Activated T-cell treated with anti-CD3 and anti-CD28 coated beads for 48 hours (primary cell): Measurements from ENCODE around the gene IFIT1.
"Not testable (repeated sequence)": the region's sequence is repeated elsewhere in the genome, so short reads cannot be mapped to it uniquely, and the experiment has no call there.

Experiments used
- DNase-seq: peaks from one replicate; pipeline ENCODE4 v3.0.0-alpha.2; 2020; ENCODE audit warnings: low read depth

The IFIT1 gene

DNA sequence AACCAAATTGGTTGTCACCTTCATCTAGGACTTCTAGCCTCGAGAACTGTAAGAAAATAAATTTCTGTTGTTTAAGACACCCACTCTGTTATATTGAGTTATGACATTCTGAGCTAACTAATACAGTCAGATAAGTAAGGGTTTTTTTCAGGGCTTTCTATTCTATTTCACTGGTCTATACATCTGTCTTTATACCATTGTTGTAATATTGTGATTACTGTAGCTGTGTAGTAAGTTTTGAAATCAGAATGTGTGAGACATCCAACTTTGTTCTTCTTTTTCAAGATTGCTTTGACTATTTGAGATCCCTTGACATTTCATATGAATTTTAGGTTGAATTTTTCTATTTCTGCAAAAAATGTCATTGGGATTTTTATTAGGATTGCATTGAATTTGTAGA lies 7.5 kb downstream of the IFIT1 start:
- DNase-seq = no peak

DNA sequence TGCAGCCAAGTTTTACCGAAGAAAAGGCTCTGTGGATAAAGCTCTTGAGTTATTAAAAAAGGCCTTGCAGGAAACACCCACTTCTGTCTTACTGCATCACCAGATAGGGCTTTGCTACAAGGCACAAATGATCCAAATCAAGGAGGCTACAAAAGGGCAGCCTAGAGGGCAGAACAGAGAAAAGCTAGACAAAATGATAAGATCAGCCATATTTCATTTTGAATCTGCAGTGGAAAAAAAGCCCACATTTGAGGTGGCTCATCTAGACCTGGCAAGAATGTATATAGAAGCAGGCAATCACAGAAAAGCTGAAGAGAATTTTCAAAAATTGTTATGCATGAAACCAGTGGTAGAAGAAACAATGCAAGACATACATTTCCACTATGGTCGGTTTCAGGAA lies 10.6 kb downstream of the IFIT1 start:
- DNase-seq = no peak

DNA sequence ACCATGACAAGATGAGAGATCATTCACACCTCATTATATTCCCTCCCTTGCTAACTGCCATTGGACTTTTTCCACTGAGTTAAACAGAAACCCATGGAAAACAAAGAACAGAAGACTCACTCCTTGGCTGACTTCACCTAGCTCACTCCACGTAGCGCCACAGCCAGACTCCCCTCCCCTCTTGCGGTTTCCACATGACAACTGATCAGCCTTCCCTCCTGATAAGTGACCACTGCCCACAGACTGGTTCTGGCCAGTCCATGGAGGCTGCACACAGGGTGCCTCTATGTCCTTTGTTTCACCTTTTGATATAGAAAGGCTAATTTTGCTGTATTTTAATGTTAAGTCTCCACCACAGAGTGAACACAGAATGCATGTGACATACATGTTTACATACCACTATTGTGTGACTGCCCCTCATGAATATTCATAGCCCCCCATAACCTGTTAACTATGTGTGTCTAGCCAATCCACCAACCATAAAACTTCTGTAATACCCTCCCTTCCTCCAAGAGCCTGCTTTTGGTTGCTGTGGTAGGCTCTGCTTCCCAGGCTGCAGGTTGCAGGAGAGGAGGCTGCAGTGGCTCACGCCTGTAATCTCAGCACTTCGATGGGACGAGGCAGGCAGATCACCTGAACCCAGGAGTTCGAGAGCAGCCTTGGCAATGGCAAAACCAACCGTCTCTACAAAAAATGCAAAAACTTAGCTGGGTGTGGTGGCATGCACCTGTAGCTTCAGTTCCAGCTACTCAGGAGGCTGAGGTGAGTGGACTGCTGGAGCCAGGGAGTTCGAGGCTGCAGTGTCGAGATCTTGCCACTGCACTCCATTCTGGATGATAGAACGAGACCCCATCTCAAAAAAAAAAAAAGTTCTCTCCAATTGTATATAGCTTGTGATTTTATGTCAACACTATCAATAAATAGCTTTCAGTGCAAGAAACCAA lies 12.0 kb downstream of the IFIT1 start:
- no peak for DNase-seq

DNA sequence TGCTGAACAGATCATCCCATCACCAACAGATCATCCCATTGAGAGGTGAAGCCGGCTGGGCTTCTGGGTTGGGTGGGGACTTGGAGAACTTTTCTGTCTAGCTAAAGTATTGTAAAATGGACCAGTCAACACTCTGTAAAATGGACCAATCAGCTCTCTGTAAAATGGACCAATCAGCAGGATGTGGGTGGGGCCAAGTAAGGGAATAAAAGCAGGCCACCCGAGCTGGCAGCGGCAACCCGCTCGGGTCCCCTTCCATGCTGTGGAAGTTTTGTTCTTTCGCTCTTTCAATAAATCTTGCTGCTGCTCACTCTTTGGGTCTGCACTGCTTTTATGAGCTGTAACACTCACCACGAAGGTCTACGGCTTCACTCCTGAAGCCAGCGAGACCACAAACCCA lies 13.8 kb downstream of the IFIT1 start:
- DNase-seq = not testable (repeated sequence)

DNA sequence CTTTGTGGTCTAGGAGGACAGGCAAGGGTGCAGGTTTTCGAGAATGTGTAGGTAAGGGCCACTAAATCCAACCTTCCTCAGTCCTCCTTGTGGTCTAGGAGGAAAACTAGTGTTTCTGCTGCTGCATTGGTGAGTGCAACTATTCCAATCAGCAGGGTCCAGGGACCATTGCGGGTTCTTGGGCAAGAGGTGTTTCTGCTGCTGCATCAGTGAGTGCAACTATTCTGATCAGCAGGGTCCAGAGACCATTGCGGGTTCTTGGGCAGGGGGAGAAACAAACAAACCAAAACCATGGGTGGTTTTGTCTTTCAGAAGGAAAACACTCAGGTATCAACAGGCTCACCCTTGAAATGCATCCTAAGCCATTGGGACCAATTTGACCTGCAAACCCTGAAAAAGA lies 15.4 kb downstream of the IFIT1 start:
- not testable (repeated sequence) for DNase-seq

DNA sequence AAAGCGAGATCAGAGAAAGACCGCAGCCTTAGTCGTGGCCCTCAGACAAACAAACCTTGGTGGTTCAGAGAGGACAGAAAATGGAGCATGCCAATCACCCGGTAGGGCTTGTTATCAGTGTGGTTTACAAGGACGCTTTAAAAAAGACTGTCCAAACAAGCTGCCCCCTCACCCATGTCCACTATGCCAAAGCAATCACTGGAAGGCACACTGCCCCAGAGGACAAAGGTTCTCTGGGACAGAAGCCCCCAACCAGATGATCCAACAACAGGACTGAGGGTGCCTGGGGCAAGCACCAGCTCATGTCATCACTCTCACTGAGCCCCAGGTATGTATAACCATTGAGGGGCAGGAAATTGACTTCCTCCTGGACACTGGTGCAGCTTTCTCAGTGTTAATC lies 16.9 kb downstream of the IFIT1 start:
- not testable (repeated sequence) for DNase-seq

DNA sequence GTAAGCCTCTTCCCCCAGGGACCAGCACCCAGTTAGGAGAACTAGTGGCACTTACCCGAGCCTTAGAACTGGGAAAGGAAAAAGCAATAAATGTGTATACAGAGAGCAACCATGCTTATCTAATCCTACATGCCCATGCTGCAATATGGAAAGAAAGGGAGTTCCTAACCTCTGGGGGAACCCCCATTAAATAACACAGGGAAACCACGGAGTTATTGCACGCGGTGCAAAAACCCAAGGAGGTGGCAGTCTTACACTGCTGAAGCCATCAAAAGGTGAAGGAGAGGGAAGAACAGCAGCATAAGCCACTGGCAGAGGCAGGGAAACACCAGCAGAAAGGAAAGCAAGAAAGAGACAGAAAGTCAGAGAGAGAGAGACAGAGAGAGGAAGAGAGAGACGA lies 18.1 kb downstream of the IFIT1 start:
- DNase-seq = not testable (repeated sequence)

DNA sequence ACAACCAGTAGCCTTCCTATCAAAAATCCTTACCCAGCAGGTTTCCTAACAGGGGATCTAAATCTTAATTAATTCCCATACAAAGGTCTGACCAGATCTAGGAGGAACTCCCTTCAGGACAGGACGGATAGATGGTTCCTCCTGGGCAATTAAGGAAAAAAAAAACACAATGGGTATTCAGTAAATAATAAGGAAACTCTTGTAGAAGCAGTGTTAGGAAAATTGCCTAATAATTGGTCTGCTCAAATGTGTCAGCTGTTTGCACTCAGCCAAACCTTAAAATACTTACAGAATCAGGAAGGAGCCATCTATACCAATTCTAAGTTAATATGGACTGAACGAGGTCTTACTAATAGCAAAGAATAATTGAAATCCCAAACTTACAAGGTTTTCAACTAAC lies 18.7 kb downstream of the IFIT1 start:
- not testable (repeated sequence) for DNase-seq

DNA sequence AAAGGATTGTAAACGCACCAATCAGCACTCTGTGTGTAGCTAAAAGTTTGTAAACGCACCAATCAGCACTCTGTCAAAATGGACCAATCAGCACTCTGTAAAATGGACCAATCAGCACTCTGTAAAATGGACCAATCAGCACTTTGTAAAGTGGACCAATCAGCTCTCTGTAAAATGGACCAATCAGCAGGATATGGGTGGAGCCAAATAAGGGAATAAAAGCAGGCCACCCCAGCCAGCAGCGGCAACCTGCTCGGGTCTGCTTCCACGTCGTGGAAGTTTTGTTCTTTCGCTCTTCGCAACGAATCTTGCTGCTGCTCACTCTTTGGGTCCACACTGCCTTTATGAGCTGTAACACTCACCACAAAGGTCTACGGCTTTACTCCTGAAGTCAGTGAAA lies 19.9 kb downstream of the IFIT1 start:
- DNase-seq = peak; percentile 15

DNA sequence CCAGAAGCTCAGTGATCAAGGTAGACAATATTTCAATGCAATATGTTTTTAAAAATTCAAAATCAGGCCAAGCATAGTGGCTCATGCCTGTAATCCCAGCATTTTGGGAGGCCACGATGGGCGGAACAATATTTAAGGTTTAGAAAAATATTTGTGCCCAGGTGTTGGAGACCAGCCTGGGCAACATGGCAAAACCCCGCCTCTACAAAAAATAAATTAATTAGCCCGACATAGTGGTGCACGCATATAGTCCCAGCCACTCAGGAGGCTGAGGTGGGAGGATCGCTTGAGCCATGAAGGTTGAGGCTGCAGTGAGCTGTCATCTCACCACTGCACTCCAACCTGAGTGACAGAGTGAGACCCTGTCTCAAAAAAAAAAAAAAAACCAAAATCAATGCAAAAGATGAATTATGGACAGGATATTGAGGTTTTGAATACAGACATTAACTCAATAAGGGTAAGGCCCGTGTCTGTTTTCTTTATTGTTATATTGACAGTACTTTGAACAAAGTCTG lies 21.0 kb downstream of the IFIT1 start:
- no peak for DNase-seq

DNA sequence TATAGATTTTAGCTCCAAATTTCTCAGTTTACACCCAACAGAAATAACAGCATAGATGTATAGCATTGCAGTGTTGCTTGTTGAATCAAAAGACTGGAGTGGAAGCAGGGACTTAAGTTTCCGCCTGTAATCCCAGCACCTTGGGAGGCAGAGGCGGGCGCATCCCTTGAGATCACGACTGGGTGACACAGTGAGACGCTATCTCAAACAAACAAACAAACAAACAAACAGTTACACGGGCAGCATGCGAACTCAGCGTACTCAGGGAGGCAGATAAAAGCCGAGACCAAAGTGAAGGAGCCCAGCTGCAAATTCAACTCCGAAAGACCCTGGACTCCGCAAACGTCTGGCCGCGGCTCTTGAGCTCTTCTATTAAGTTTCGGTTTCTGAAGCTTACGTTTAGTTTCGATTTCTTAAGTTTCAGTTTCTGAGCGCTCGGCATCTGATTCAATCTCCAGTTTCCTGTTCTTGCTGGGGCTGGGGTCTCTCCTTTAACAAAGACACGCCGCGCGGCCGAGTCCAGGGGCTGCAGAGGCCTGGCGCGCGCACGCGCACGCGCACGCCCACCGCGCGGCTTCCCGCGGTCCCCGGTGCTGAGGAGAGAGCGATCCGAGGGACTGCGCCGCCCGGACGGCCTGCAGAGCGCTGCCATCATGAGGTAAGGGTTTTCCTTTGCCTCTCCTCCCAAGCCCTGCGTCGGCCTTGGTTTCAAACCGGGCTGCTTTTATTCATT lies 21.9 kb downstream of the IFIT1 start, which contains the start of gene IFIT5:
Gene IFIT5, plus strand, starts transcription at position 423 of the 733 bp plus-strand sequence. Its CDS starts 231 bp downstream, at position 654.
- peak; percentile 58 for DNase-seq

DNA sequence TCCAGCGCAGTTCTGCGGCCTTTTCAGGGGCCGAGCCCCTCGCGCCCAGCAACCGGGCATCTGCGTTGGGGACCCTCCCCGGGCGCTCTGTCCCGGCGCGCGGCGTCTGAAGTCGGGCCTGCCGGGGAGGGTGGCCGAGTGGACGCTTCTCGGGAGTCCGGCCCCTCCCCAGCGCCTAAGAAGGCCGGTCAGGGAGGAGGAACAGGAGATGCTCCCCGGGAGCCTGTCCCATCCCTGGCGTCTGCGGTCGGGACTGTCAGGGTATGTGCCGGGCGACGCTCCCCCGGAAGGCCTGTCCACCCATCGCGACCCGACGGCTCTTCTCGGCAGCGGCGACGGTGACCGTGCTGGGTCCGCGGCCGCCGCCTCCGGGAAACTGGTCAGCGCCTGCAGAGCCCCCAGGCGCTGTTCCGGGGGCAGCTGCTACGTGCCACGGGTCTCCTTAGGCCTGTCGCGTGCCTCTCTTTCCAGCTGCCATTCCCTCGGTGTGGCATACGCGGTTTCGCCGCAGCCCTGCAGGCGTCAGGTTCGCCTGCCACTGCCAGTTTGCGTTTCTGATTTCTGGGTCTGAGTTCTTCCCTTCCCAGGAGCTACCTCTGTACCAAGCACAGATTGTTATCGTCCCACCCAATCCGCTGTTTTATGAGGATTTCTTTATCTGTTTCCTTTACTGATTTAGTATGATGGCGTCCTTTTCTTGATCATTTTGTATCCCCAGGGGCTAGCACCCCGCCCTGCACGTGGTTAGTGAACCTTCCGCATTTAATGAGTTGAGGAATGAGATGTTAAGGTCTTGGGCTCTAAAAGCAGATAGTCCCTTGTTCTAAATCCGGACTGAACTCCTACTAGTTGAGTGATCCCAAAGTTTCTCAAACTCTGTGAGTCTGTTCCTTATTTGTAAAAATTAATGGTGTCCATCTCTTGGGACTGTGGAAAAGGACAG lies 22.7 kb downstream of the IFIT1 start:
- DNase-seq = peak; percentile 28

DNA sequence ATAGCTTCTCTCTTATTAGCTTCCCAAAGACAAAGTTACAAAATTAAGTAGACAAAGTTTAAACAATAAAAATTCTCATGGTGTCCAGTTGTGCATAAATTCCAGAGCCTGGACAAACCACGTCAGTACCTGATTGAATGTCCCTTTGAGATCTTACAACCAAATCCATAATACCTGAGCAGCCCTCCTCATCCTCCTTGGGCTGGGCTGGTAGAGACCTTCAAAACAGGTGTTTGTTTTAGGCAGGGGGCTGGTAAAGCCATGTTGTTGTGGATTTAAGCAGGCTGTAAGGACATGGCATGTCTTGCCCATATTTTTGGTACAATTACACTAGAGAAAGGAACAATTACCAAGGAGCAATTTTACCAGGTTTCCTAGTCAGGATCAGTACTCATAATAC lies 24.0 kb downstream of the IFIT1 start:
- no peak for DNase-seq

DNA sequence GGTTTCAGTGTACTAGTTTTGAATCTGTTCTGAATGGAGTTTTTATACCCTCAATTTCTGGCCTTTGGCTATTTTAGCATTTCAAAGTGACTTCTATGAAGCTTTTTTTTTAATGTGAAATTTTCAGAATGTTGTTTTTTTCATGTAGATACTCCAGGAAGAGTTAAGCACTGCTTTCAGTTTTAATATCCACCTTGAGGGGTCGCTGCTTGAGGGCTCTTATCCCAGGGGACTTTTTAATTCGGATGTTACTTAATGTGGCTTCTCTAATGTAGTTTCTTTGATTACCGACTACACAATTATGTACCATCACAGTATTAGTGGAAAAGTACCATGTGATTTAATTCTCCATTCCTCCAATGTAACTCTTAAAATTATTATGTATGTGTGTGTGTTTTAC lies 27.1 kb downstream of the IFIT1 start:
- no peak for DNase-seq

DNA sequence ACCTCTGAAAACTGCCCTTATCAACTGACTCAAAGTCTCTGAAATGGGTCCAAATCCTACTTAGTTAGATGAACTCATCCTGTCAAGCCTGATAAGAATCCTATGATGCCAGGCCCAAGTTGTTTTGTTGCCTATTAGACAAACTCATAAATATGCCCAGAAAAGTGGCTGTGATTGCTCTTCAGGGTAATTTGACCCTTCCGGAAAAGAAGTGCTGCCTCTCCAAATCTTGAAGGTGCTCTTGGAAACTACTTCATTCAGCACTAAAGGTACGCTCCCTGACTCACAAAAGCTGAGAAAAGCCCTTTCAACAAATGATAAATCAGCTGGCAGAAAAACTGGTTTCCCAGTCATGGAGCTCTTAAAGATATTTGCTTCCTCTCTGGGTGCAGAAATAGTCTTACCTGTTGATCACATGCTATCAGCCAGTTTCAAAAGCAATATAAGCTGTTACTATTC lies 28.6 kb downstream of the IFIT1 start:
- DNase-seq = no peak

DNA sequence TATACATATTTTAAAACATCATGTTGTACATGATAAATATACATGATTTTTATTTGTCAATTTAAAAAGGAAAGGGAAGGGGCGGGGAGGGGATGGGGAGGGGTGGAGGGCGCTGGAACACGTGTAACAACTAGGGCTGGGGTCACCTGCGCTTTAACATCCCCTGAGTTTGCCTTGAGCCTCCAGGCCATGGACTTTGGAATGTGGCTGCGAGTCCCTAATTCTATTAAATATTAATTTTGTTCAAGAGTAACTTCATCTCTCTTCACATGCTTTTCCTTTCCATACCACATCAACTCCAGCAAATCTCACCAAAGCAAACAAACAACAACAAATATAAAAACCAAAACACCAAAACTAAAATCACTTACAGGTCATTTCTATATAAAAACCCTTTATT lies 32.6 kb downstream of the IFIT1 start:
- no peak for DNase-seq

DNA sequence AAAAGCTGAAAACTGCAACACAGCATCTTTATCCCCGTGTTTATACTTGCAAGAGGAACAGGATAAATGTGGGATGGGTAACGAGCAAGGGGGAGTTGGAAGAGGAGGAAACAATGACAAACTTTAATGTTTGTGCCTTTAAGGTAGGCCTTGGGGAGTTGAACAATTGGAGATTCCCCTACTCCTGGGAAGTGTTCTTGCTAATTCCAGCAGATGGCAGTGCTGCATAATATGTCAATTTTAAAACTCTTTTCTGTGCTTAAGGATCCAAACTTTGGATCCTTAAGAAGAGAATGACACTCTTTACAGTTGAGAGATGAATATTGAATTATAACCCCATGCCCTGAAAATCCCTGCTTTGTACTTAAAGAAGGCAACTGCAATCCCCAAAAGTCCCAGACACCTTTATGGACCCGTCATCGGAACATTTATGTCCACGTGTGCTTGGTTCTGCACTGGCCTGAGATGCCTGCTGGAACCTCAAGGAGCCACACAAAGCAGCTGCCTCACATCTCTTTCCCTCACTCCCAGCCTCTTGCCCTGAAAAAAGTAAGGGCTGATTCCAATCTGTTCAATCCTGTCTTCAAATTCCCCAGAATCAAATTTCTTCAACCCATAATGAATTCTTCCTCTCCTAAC lies 33.9 kb downstream of the IFIT1 start:
- DNase-seq = no peak

DNA sequence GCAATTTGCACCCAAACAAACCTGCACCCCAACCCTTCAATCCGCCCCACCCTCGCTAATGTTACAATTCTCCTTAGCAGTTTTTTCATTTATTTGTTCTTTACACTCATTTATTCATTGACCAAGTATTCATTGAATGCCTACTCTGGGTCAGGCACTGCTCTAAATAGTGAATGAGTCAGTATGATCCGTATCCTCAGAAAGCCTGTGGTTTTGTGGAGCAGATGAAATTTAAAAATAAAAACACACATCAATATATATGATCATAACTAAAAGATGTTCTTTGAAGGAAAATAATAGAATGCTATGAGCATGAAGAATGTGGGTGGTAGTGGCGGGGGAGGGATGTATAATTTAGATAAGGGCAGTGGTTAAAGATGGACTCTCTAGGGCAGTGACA lies 35.2 kb downstream of the IFIT1 start:
- no peak for DNase-seq

DNA sequence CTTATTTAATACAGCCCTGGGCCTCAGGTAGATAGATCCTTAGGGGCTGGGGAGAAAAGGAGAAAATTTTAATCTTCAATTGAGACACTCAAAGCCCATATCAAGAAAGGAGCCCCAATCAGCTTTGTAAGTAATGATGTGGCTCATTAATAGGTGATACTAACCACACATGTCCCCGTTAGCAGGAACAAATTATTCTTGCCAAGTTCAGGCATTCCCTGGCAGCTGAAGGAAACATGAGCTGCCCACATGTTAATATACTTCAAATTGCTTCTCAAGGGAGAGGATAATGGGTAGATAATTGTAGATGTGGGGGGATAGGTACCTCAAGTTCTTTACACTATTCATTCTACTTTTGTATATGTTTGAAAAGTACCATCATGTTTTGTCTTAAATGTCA lies 36.5 kb downstream of the IFIT1 start:
- DNase-seq = no peak

DNA sequence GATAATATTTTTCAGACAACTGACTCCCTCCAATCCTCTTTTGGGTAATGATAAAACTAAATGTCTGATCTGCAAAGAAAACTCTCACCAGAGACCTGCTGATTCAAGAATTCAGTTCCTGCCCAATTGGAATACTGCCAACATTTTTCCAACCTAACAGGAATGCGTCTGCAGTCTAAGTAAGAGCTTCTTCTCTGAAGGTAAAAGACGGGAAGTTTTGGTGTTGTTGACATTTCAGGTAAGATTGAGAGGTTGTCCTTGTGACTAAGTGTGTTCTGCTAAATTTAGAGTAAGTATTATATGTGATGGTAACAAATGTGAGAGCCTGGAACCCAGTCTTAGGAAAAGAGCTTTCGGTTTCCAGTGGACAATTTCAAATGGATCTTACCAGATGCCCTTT lies 39.6 kb downstream of the IFIT1 start:
- no peak for DNase-seq

DNA sequence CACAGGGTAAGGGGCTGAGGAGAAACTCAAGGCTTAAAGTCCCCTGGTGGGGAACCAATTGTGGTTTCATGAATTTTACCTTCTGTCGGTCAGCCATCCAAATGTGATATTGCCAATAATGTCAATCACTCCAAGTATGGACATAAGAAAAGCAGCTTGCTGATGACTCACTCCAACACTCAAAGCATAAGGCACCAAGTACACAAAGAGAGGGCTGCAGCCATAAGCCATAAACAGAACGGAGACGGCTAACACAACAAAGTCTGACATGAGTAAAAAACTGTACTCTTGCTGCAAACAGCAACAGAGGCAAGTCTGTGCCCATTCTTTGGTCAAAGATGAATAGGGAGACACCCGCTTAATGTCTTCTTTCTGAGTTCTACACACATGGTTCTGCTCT lies 46.1 kb downstream of the IFIT1 start:
- no peak for DNase-seq
